DLD1 (cell line): ENCODE measurements around the gene NEB.
"Not testable (repeated sequence)": the region's sequence is repeated elsewhere in the genome, so short reads cannot be mapped to it uniquely, and the experiment has no call there.

Experiments used
- in situ Hi-C: cut with HindIII; loops from 2 replicates; pipeline ENCODE4 v1.10.0; 2017; ENCODE audit warnings: low sequenced_read_pairs

Gene NEB

DNA sequence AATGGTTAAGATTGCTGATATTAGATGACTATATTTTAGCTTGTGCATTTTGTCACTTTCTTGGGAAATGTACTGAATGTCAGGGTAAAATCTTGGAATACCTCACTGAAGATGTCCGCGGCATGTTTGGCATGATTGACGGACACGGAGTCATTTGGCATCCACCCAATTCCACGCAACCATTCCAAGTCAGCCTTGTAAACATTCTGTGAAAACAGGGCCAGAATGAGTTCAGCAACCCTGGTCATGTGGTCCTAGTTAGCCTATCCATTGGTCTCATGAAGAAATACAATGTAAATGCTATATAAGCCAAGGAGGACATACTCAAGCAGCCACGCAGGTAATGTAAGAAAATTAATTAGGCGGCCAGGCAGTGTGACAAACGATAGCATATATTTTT is 165.1 kb downstream of the NEB start:
- in situ Hi-C loops: no loop called here

- in situ Hi-C loops: no loop called here
Observed at GRCh38 chr2:151568501-151568900, 165.8 kb downstream of the NEB start.

GRCh38 chr2:151567006-151567405 is 167.3 kb downstream of the NEB start:
- in situ Hi-C loops: no loop called here

DNA sequence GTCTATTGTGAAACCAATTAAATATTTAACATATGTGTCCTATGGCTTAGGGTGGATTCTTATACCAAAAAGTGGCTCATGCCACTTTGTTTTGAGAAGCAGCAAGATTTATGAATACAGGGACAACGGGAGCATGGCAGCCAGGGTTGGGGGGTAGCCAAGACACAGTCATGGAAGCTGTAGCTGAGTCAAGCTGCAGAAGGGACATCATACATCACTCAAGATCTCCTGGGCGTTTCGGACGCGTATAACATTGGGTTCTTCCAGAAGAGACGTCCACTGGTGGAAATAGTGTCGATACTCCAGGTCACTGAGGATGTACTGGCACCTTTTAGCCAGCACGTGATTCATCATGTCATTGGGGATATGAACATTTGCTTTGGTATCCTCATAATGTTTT is 171.9 kb downstream of the NEB start:
- in situ Hi-C loops: no loop called here

- in situ Hi-C loops: no loop called here
Observed at GRCh38 chr2:151560289-151560688, 174.0 kb downstream of the NEB start.

GRCh38 chr2:151559431-151559830 is 174.8 kb downstream of the NEB start:
- in situ Hi-C loops: not testable (repeated sequence)

DNA sequence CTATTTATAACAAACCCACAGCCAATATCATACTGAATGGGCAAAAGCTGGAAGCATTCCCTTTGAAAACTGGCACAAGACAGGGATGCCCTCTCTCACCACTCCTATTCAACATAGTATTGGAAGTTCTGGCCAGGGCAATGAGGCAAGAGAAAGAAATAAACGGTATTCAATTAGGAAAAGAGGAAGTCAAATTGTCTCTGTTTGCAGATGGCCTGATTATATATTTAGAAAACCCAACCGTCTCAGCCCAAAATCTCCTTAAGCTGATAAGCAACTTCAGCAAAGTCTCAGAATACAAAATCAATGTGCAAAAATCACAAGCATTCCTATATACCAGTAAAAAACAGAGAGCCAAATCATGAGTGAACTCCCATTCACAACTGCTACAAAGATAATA is 176.4 kb downstream of the NEB start:
- in situ Hi-C loops: not testable (repeated sequence)

DNA sequence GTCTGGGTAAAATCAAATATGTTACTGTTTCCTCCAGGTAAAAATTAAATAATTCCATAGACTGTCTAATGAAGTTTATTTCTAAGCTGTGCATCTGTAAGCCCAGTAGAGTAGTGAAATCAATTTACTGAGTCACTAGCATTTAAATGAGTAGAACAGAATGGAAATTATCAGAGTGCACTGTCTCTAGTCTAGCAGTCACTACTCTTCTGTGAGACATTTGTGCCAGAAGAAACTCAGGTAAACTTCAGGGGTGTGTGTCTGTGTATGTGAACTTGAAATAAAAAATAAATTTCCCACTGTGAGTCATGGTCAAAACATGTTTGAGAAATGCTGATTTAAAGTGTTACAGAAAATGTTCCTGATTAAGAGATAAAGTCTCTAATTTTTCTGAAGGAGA is 178.2 kb downstream of the NEB start:
- in situ Hi-C loops: no loop called here

GRCh38 chr2:151552287-151552686 is 182.0 kb downstream of the NEB start:
- in situ Hi-C loops: no loop called here

DNA sequence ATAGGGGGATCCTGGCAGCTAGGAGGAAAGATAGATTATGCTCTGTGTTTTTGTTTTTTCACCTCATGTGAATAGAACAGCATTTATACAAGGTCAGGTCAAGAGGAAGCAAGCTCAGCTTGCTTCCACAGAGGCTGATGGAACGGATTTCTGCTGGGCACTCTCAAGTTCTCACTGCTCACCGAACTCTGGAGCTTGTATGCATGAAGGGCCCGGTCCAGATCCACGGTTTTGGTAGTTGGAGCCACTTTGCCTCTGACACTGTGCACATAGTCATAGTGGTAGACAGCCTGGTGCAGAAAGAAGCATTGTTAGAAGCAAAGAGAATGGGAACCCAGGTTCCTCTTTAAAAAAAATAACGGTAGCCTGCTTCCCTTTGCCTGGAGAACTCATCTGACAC is 182.7 kb downstream of the NEB start:
- in situ Hi-C loops: no loop called here

- in situ Hi-C loops: no loop called here
Observed at GRCh38 chr2:151549191-151549590, 185.1 kb downstream of the NEB start.

- in situ Hi-C loops: no loop called here
Observed at GRCh38 chr2:151544449-151544848, 189.8 kb downstream of the NEB start.

DNA sequence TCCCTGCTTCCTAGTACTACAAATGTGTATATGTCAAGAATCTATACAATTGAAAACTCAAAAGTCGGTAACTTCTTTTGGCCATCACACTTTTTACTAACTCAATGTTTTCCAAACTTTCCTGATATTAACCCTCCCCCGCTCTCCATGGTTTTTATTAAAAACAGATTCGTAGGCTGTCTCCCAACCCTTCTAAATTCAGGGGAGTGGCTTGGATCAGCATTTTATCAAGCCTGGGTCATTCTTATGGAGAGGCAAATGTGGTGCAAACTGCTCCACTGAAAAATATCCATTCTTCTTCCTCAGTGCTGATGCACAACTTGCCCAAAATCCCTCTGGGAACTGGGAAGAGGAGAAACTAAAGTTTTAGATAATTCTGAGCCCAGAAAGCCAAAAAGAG is 190.4 kb downstream of the NEB start:
- in situ Hi-C loops: no loop called here

- in situ Hi-C loops: no loop called here
Observed at GRCh38 chr2:151534001-151534400, 200.3 kb downstream of the NEB start.

- in situ Hi-C loops: no loop called here
Observed at GRCh38 chr2:151533127-151533526, 201.1 kb downstream of the NEB start.

DNA sequence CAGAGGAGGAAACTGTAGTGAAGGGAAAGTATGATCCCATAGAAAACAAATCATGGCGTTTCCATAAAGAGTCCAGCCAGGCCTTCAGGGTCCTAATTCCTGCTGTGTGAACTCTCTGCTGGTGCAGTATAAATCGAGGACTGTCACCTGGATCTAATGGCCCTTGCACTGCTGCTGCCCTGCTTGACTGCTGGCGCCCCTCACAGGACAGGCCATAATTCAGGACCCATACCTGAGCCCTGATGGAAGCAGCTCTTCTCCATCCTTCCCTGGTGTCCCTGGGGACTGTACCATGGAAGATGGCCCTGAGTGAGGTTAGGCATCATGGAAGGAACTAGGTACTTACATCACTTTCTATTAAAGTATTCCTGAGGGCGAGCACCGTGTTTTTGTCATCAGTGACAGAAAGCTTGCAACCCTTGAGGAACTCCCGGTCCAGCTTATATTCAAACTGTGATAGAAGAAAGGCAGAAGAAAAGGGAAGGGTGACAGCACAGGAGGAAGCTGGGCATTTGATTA is 207.6 kb downstream of the NEB start:
- in situ Hi-C loops: no loop called here

DNA sequence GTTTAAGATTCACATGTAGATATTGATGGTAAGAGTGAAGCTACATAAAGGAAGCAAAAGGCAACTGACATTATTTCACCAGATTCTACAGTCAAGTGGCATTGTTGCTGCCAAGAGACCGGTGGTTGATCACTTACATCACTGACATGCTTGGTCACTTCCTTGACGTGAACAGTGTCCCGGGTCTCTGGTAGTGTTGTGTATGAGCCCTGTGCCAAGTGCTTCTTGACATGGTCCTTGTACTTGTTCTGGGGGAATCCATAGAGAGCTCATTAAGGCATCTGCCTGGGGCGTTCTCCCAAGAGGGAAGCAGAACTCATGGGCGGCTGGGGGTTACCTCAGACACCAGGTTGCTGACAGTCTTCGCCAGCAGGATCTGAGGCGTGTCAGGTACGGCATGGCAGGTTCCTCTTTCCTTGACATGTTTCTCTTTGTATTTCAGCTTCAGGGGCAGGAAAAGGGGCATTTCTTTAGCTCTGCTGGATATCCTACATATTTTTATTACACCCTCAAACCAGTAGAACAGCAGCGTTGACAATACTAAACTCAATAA is 208.4 kb downstream of the NEB start:
- in situ Hi-C loops: no loop called here

- in situ Hi-C loops: no loop called here
Observed at GRCh38 chr2:151523850-151524249, 210.4 kb downstream of the NEB start.

- in situ Hi-C loops: no loop called here
Observed at GRCh38 chr2:151522556-151522955, 211.7 kb downstream of the NEB start.

- in situ Hi-C loops: no loop called here
Observed at GRCh38 chr2:151520976-151521375, 213.3 kb downstream of the NEB start.

DNA sequence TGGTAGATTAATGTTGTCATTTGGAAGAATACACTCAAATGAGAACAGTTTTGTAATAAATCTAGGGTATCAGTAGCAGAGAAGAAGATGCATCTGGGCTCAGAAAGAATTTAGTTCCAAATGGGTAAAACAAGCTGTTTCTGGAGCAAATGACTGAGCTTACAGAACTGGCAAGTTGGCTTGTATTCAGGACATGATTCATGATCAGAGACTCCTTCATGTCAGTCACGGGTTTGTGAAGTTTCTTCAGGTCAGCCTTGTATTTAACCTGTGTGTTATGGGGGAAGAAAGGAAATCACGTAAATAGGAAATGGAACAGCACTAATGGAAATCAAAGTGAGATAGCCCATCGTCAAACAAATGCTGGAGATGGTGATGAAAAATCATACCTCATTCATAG is 215.5 kb downstream of the NEB start:
- in situ Hi-C loops: no loop called here

- in situ Hi-C loops: no loop called here
Observed at GRCh38 chr2:151508519-151508918, 225.8 kb downstream of the NEB start.

- in situ Hi-C loops: no loop called here
Observed at GRCh38 chr2:151506170-151506569, 228.1 kb downstream of the NEB start.
